Measurements from ENCODE around the gene KLHL11. TPM values are rescaled to one million over a fixed set of nuclear protein-coding genes. Genes with fewer than 3 reads are reported as not detected.

KLHL11 gene, protein sequence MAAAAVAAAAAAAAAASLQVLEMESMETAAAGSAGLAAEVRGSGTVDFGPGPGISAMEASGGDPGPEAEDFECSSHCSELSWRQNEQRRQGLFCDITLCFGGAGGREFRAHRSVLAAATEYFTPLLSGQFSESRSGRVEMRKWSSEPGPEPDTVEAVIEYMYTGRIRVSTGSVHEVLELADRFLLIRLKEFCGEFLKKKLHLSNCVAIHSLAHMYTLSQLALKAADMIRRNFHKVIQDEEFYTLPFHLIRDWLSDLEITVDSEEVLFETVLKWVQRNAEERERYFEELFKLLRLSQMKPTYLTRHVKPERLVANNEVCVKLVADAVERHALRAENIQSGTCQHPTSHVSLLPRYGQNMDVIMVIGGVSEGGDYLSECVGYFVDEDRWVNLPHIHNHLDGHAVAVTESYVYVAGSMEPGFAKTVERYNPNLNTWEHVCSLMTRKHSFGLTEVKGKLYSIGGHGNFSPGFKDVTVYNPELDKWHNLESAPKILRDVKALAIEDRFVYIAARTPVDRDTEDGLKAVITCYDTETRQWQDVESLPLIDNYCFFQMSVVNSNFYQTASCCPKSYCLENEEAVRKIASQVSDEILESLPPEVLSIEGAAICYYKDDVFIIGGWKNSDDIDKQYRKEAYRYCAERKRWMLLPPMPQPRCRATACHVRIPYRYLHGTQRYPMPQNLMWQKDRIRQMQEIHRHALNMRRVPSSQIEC
- total RNA-seq (10 to 100 TPM; 24.7 to 26.9 TPM), polyA plus RNA-seq (6.4 TPM)

GRCh38 chr17:41864836-41865595 is at the start of gene KLHL11:
Gene KLHL11, minus strand, starts transcription at chr17:41865423. Its CDS starts 53 bp downstream, at chr17:41865370.
- Histone ChIP-seq H3K9me3 (ENCODE audit: low read length) (no peaks in the 10 kb centered on the region), H3K36me3 (ENCODE audit: insufficient read depth, low read length) (peaks cover 4% of the 10 kb centered on the region), H3K4me3 (ENCODE audit: low read length) (peak within 1 kb of the TSS; percentile 94), H3K4me1 (ENCODE audit: insufficient read depth, low read length) (peaks cover 28% of the 10 kb centered on the region), H3K27me3 (ENCODE audit: insufficient read depth, low read length, poor library complexity, severe bottlenecking) (no peaks in the 10 kb centered on the region), H3K27ac (ENCODE audit: low read depth, low read length) (peak within 1 kb of the TSS; percentile 81)
- H3K27ac Mint-ChIP-seq, result peak within 1 kb of the TSS in 4 of 8 donors; percentile 77 to 90 (median 88)
- ChIA-PET POLR2A (interaction anchor here (0.6 to 2.1 kb wide), 13 partner anchors 17 to 388 kb away, joined by 3 to 16 read pairs (median 3); partner anchors contain the start of genes ACLY, CNP, EIF1 and ODAD4), CTCF (interaction anchor here (0.7 to 2.7 kb wide), 6 partner anchors 53 to 1765 kb away, joined by 3 to 10 read pairs (median 4); partner anchors contain the start of genes DNAJC7, FKBP10, NR1D1 and ODAD4)
- H3K4me1 Mint-ChIP-seq, result peaks cover 19 to 31% (median 31%) of the 10 kb centered on the region in 3 donors
- H3K4me3 Mint-ChIP-seq, result peak within 1 kb of the TSS in 1 of 7 donors; percentile 15
- H3K9me3 Mint-ChIP-seq, result no peaks in the 10 kb centered on the region
- DNase-seq, result peak; percentile 81 to 90 (median 85)
- peaks cover 0 to 31% (median 1%) of the 10 kb centered on the region in 3 donors for H3K36me3 Mint-ChIP-seq
- H3K27me3 Mint-ChIP-seq, result no peaks in the 10 kb centered on the region

- no peaks in the 10 kb centered on the region for H3K27me3 ChIP-seq (ENCODE audit: insufficient read depth, low read length, poor library complexity, severe bottlenecking)
- no peaks in the 10 kb centered on the region for H3K9me3 ChIP-seq (ENCODE audit: low read length)
- Mint-ChIP-seq H3K27ac (peak overlapping the region in 5 of 8 donors; percentile 42 to 87 (median 55)), H3K36me3 (peaks cover 3 to 64% (median 3%) of the 10 kb centered on the region in 3 donors), H3K4me3 (peak overlapping the region in 3 of 7 donors; percentile 45 to 70 (median 46)), H3K4me1 (peaks cover 37 to 58% (median 40%) of the 10 kb centered on the region in 3 donors), H3K9me3 (no peaks in the 10 kb centered on the region), H3K27me3 (no peaks in the 10 kb centered on the region)
- peaks cover 15% of the 10 kb centered on the region for H3K4me1 ChIP-seq (ENCODE audit: insufficient read depth, low read length)
- ChIA-PET POLR2A (no interaction called here), CTCF (no interaction called here)
- no peak overlapping the region for H3K27ac ChIP-seq (ENCODE audit: low read depth, low read length)
- no peak overlapping the region for H3K4me3 ChIP-seq (ENCODE audit: low read length)
- peaks cover 28% of the 10 kb centered on the region for H3K36me3 ChIP-seq (ENCODE audit: insufficient read depth, low read length)
- no peak for DNase-seq
These were observed 49.8 kb upstream of the KLHL11 start for GRCh38 chr17:41915020-41915419.

GRCh38 chr17:41914358-41914766 is 49.1 kb upstream of the KLHL11 start:
- Histone ChIP-seq H3K36me3 (ENCODE audit: insufficient read depth, low read length) (peaks cover 35% of the 10 kb centered on the region), H3K9me3 (ENCODE audit: low read length) (no peaks in the 10 kb centered on the region), H3K4me3 (ENCODE audit: low read length) (no peak overlapping the region), H3K27me3 (ENCODE audit: insufficient read depth, low read length, poor library complexity, severe bottlenecking) (no peaks in the 10 kb centered on the region), H3K27ac (ENCODE audit: low read depth, low read length) (no peak overlapping the region), H3K4me1 (ENCODE audit: insufficient read depth, low read length) (peaks cover 15% of the 10 kb centered on the region)
- CTCF ChIA-PET, result no interaction called here
- Mint-ChIP-seq H3K4me3 (peak overlapping the region in 1 of 7 donors; percentile 70), H3K9me3 (no peaks in the 10 kb centered on the region), H3K27ac (peak overlapping the region in 5 of 8 donors; percentile 42 to 87 (median 57)), H3K27me3 (no peaks in the 10 kb centered on the region), H3K36me3 (peaks cover 3 to 70% (median 3%) of the 10 kb centered on the region in 3 donors), H3K4me1 (peaks cover 37 to 55% (median 39%) of the 10 kb centered on the region in 3 donors)
- no peak for DNase-seq
- POLR2A ChIA-PET, result no interaction called here

- H3K27me3 Mint-ChIP-seq, result no peaks in the 10 kb centered on the region
- H3K36me3 ChIP-seq (ENCODE audit: insufficient read depth, low read length), result peaks cover 40% of the 10 kb centered on the region
- peaks cover 15% of the 10 kb centered on the region for H3K4me1 ChIP-seq (ENCODE audit: insufficient read depth, low read length)
- H3K9me3 ChIP-seq (ENCODE audit: low read length), result no peaks in the 10 kb centered on the region
- no peak overlapping the region for H3K4me3 ChIP-seq (ENCODE audit: low read length)
- H3K4me3 Mint-ChIP-seq, result peak overlapping the region in 2 of 7 donors; percentile 19 to 60
- H3K9me3 Mint-ChIP-seq, result no peaks in the 10 kb centered on the region
- ChIA-PET POLR2A (no interaction called here), CTCF (no interaction called here)
- H3K27ac ChIP-seq (ENCODE audit: low read depth, low read length), result no peak overlapping the region
- no peak for DNase-seq
- H3K27me3 ChIP-seq (ENCODE audit: insufficient read depth, low read length, poor library complexity, severe bottlenecking), result no peaks in the 10 kb centered on the region
- peak overlapping the region in 2 of 8 donors; percentile 17 to 57 for H3K27ac Mint-ChIP-seq
- peaks cover 3 to 73% (median 3%) of the 10 kb centered on the region in 3 donors for H3K36me3 Mint-ChIP-seq
- peaks cover 37 to 53% (median 39%) of the 10 kb centered on the region in 3 donors for H3K4me1 Mint-ChIP-seq
These were observed 48.6 kb upstream of the KLHL11 start for GRCh38 chr17:41913798-41914197.

DNA sequence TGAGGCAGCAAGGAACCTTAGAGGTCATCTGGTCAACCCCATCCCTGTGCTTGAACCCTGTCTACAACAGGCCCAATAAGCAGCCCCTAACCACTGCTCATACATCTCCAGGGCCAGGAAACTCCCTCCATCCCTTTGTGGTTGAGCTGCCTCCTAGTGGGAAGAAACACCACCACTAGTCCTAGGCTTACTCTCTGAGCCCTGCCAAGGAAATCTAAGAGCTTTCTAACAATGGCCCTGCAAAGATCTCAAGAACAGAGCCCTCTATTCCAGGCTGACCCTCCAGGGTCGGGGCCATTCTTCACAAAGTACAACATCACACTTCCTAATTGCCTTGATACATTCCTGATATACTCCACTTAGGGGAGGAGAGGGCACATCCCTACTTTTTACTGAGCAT is 47.7 kb upstream of the KLHL11 start:
- Mint-ChIP-seq H3K36me3 (peaks cover 4 to 75% (median 6%) of the 10 kb centered on the region in 3 donors), H3K27ac (peak overlapping the region in 3 of 8 donors; percentile 9 to 74 (median 10)), H3K27me3 (no peaks in the 10 kb centered on the region), H3K9me3 (no peaks in the 10 kb centered on the region), H3K4me3 (no peak overlapping the region), H3K4me1 (peaks cover 37 to 50% (median 41%) of the 10 kb centered on the region in 3 donors)
- Histone ChIP-seq H3K4me1 (ENCODE audit: insufficient read depth, low read length) (peaks cover 15% of the 10 kb centered on the region), H3K9me3 (ENCODE audit: low read length) (no peaks in the 10 kb centered on the region), H3K27ac (ENCODE audit: low read depth, low read length) (no peak overlapping the region), H3K27me3 (ENCODE audit: insufficient read depth, low read length, poor library complexity, severe bottlenecking) (no peaks in the 10 kb centered on the region), H3K36me3 (ENCODE audit: insufficient read depth, low read length) (peaks cover 42% of the 10 kb centered on the region), H3K4me3 (ENCODE audit: low read length) (no peak overlapping the region)
- ChIA-PET CTCF (interaction anchor here (0.9 to 1.0 kb wide), 2 partner anchors 18 to 154 kb away, joined by 3 read pairs; partner anchors contain the start of gene ODAD4), POLR2A (no interaction called here)
- no peak for DNase-seq

- POLR2A ChIA-PET, result no interaction called here
- CTCF ChIA-PET, result no interaction called here
- H3K27me3 Mint-ChIP-seq, result no peaks in the 10 kb centered on the region
- no peaks in the 10 kb centered on the region for H3K9me3 ChIP-seq (ENCODE audit: low read length)
- H3K9me3 Mint-ChIP-seq, result no peaks in the 10 kb centered on the region
- no peak overlapping the region for H3K27ac ChIP-seq (ENCODE audit: low read depth, low read length)
- DNase-seq, result no peak
- H3K36me3 ChIP-seq (ENCODE audit: insufficient read depth, low read length), result peaks cover 60% of the 10 kb centered on the region
- H3K36me3 Mint-ChIP-seq, result peaks cover 7 to 89% (median 8%) of the 10 kb centered on the region in 3 donors
- no peaks in the 10 kb centered on the region for H3K27me3 ChIP-seq (ENCODE audit: insufficient read depth, low read length, poor library complexity, severe bottlenecking)
- peaks cover 22 to 32% (median 29%) of the 10 kb centered on the region in 3 donors for H3K4me1 Mint-ChIP-seq
- H3K4me3 Mint-ChIP-seq, result no peak overlapping the region
- peaks cover 1% of the 10 kb centered on the region for H3K4me1 ChIP-seq (ENCODE audit: insufficient read depth, low read length)
- H3K4me3 ChIP-seq (ENCODE audit: low read length), result no peak overlapping the region
- H3K27ac Mint-ChIP-seq, result no peak overlapping the region
These were observed 45.6 kb upstream of the KLHL11 start for GRCh38 chr17:41910701-41911391.

DNA sequence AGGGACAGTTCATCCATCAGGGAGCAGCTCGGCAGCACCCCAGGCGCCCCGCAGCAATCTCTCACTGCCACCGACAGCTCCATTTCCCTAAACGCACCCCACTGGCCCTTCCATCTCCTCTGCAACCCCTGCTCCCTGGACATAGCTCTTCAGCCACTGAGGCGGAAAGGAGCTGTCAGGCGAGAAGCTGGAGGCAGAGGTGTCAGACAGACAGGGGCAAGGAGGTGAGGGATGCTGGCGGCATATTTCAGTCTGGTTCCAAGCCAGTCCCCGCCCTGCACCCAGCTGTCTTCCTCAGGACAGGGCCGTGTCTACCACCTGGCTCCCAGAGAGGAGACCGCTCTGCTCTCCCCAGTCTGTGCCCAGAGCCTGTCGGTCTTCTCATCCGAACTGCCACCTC is 43.9 kb upstream of the KLHL11 start:
- Histone ChIP-seq H3K4me1 (ENCODE audit: insufficient read depth, low read length) (no peaks in the 10 kb centered on the region), H3K36me3 (ENCODE audit: insufficient read depth, low read length) (peaks cover 75% of the 10 kb centered on the region), H3K27me3 (ENCODE audit: insufficient read depth, low read length, poor library complexity, severe bottlenecking) (no peaks in the 10 kb centered on the region), H3K4me3 (ENCODE audit: low read length) (no peak overlapping the region), H3K9me3 (ENCODE audit: low read length) (no peaks in the 10 kb centered on the region), H3K27ac (ENCODE audit: low read depth, low read length) (no peak overlapping the region)
- H3K4me1 Mint-ChIP-seq, result peaks cover 5 to 16% (median 14%) of the 10 kb centered on the region in 3 donors
- no peak overlapping the region for H3K4me3 Mint-ChIP-seq
- no peaks in the 10 kb centered on the region for H3K9me3 Mint-ChIP-seq
- peak overlapping the region in 2 of 8 donors; percentile 5 to 74 for H3K27ac Mint-ChIP-seq
- H3K36me3 Mint-ChIP-seq, result peaks cover 7 to 93% (median 12%) of the 10 kb centered on the region in 3 donors
- ChIA-PET POLR2A (no interaction called here), CTCF (no interaction called here)
- no peak for DNase-seq
- H3K27me3 Mint-ChIP-seq, result no peaks in the 10 kb centered on the region
